Calu3 (cell line): ENCODE data around the gene ALDH1L1. TPM values are rescaled to one million over a fixed set of nuclear protein-coding genes. Genes with fewer than 3 reads are reported as not detected.

Experiments
- BruUV-seq: library from RNA; stranded (reverse); fragments of 400-500 nt; replicated peaks from 2 replicates; lab custom pipeline; 2021; lab: Mats Ljungman, UMichigan
- CTCF ChIA-PET: fragments of 300-600 bp; sonication (Branson Sonifier 250); formaldehyde crosslinking; loops from one replicate; lab custom pipeline; 2022; ENCODE audit warnings: antibody characterized with exemption; lab: Charles Lee
- DNase-seq: peaks from one replicate; pipeline ENCODE4 v3.0.0; 2022
- H3K27ac Mint-ChIP-seq: one replicate; pipeline ENCODE4 v1.8.0; 2022; ENCODE audit warnings: mixed read lengths; ENCODE audit not compliant: unreplicated experiment
- H3K27me3 Mint-ChIP-seq: one replicate; pipeline ENCODE4 v1.8.0; 2022; ENCODE audit warnings: mixed read lengths; ENCODE audit not compliant: unreplicated experiment
- H3K36me3 Mint-ChIP-seq: one replicate; pipeline ENCODE4 v1.8.0; 2022; ENCODE audit warnings: mild to moderate bottlenecking, moderate library complexity, mixed read lengths; ENCODE audit not compliant: insufficient read depth, unreplicated experiment
- H3K4me1 Mint-ChIP-seq: one replicate; pipeline ENCODE4 v1.8.0; 2022; ENCODE audit warnings: mild to moderate bottlenecking, low read depth, mixed read lengths; ENCODE audit not compliant: unreplicated experiment
- H3K4me3 Mint-ChIP-seq: one replicate; pipeline ENCODE4 v1.8.0; 2022; ENCODE audit warnings: mild to moderate bottlenecking, low read depth, moderate library complexity, mixed read lengths; ENCODE audit not compliant: unreplicated experiment
- H3K9me3 Mint-ChIP-seq: one replicate; pipeline ENCODE4 v1.8.0; 2022; ENCODE audit warnings: low read depth, mixed read lengths; ENCODE audit not compliant: unreplicated experiment
- CTCF ChIP-seq: fragments of 200-600 bp; IDR thresholded peaks from one replicate; pipeline ENCODE4 v1.8.0; 2022; ENCODE audit warnings: antibody characterized with exemption; ENCODE audit not compliant: unreplicated experiment
- intact Hi-C: fragments of 100-400 bp; cut with micrococcal nuclease; formaldehyde crosslinking; loops from one replicate; pipeline ENCODE4 v1.10.0; 2022; ENCODE audit not compliant: unreplicated experiment
- total RNA-seq: library from RNA; stranded (reverse); gene quantifications from 2 replicates; pipeline ENCODE4 v1.2.3, GENCODE V29; 2022

The ALDH1L1 gene
- total RNA-seq, 1 experiment from 2014 or later: 4.4 TPM

- peaks cover 28% of the 10 kb centered on the region for H3K36me3 Mint-ChIP-seq
- H3K27ac Mint-ChIP-seq: peak overlapping the region; percentile 40
- no peaks in the 10 kb centered on the region for H3K9me3 Mint-ChIP-seq
- intact Hi-C loops: loop anchor here (5.0 kb wide), 1 partner anchor 109 kb away; no protein-coding TSS in a partner anchor
- CTCF ChIA-PET: no interaction called here
- peaks cover 36% of the 10 kb centered on the region for H3K4me1 Mint-ChIP-seq
- no peaks in the 10 kb centered on the region for H3K27me3 Mint-ChIP-seq
- no peak for DNase-seq
- no peak for TF ChIP-seq CTCF
- BruUV-seq: no TSS peak
- no peak overlapping the region for H3K4me3 Mint-ChIP-seq
These were observed 99.4 kb downstream of the ALDH1L1 start for GRCh38 chr3:126080970-126081369.

- H3K9me3 Mint-ChIP-seq: no peaks in the 10 kb centered on the region
- peaks cover 22% of the 10 kb centered on the region for H3K4me1 Mint-ChIP-seq
- peaks cover 16% of the 10 kb centered on the region for H3K36me3 Mint-ChIP-seq
- no TSS peak for BruUV-seq
- H3K4me3 Mint-ChIP-seq: no peak overlapping the region
- no peak for DNase-seq
- H3K27ac Mint-ChIP-seq: no peak overlapping the region
- CTCF ChIA-PET: interaction anchor here (0.7 kb wide), 2 partner anchors 18 to 158 kb away, joined by 4 to 7 read pairs; no protein-coding TSS in a partner anchor
- no peaks in the 10 kb centered on the region for H3K27me3 Mint-ChIP-seq
- TF ChIP-seq CTCF: no peak
- intact Hi-C loops: no loop called here
These were observed 101.5 kb downstream of the ALDH1L1 start for GRCh38 chr3:126078866-126079265.

- intact Hi-C loops: no loop called here
These were observed 102.6 kb downstream of the ALDH1L1 start for GRCh38 chr3:126077754-126078153.

GRCh38 chr3:126076140-126076539, 104.2 kb downstream of the ALDH1L1 start:
- BruUV-seq: no TSS peak
- intact Hi-C loops: no loop called here
- Mint-ChIP-seq H3K36me3 (no peaks in the 10 kb centered on the region), H3K4me1 (peaks cover 5% of the 10 kb centered on the region), H3K4me3 (no peak overlapping the region), H3K27ac (no peak overlapping the region), H3K9me3 (peaks cover 3% of the 10 kb centered on the region), H3K27me3 (no peaks in the 10 kb centered on the region)
- DNase-seq: no peak
- no peak for TF ChIP-seq CTCF
- CTCF ChIA-PET: interaction anchor here (0.6 kb wide), 1 partner anchor 29 kb away, joined by 3 read pairs; no protein-coding TSS in a partner anchor

More at GRCh38 chr3:126077754-126078153, 102.6 kb downstream of the ALDH1L1 start:
- Mint-ChIP-seq H3K9me3 (peaks cover 2% of the 10 kb centered on the region), H3K36me3 (peaks cover 6% of the 10 kb centered on the region), H3K27ac (no peak overlapping the region), H3K4me1 (peaks cover 15% of the 10 kb centered on the region), H3K4me3 (no peak overlapping the region), H3K27me3 (no peaks in the 10 kb centered on the region)
- no peak for TF ChIP-seq CTCF
- no TSS peak for BruUV-seq
- CTCF ChIA-PET: no interaction called here
- DNase-seq: no peak
